ENCODE measurements around the gene KIF2A. TPM values are rescaled to one million over a fixed set of nuclear protein-coding genes. Genes with fewer than 3 reads are reported as not detected.
A peak's percentile ranks its signal among the peaks of the same experiment; 100 is the strongest.

Gene KIF2A
- total and polyA plus RNA-seq, 2 donors (not counting 3 experiments of a cell fraction or from before 2014, with no cell fraction given): 17.1 to 65.1 TPM

GRCh38 chr5:62305358-62305714 lies 670 bp upstream of the KIF2A start:
- Histone ChIP-seq H3K9ac (replicated peaks; ENCODE audit: extremely low read depth, insufficient read depth, low read length) (peak overlapping the region; percentile 25), H3K4me3 (replicated peaks in 1 of 3; ENCODE audit: insufficient read depth in 1 of 3, low read depth in 1 of 3, low read length in 3 of 3) (peak overlapping the region in 2 of 3 experiments; percentile 2 to 100), H3K9me1 (replicated peaks; ENCODE audit: control insufficient read depth, extremely low read depth, insufficient read depth, low read length) (no peaks in the 10 kb centered on the region), H3K27ac (ENCODE audit: insufficient read depth, low read depth, low read length) (peak overlapping the region; percentile 42), H3K4me1 (ENCODE audit: control insufficient read depth, extremely low read depth, insufficient read depth, low read length) (peaks cover 19% of the 10 kb centered on the region), H3K79me2 (ENCODE audit: control insufficient read depth, insufficient read depth, low read length) (peaks cover 41% of the 10 kb centered on the region), H3K36me3 (ENCODE audit: control insufficient read depth in 2 of 2, extremely low read depth in 1 of 2, insufficient read depth in 2 of 2, low read length in 2 of 2) (no peaks in the 10 kb centered on the region), H4K20me1 (replicated peaks; ENCODE audit: control insufficient read depth, extremely low read depth, insufficient read depth, low read length) (peaks cover 4% of the 10 kb centered on the region), H2AFZ (ENCODE audit: low read depth, low read length) (peak overlapping the region; percentile 75), H3K9me3 (replicated peaks; ENCODE audit: control insufficient read depth, insufficient read depth, low read length) (no peaks in the 10 kb centered on the region), H3K27me3 (ENCODE audit: control insufficient read depth in 2 of 2, insufficient read depth in 2 of 2, low read length in 2 of 2) (no peaks in the 10 kb centered on the region), H3K4me2 (ENCODE audit: insufficient read depth, low read length) (peak overlapping the region; percentile 27)
- POLR2A ChIA-PET: interaction anchor here (1.4 kb wide), 1 partner anchor 98 kb away, joined by 4 read pairs; the partner anchor contains the start of gene DIMT1
- no peak for TF ChIP-seq JUN (IDR thresholded peaks at IDR 0.05; ENCODE audit: borderline replicate concordance, insufficient read depth, insufficient read length, low read depth)
- TF ChIP-seq EZH2 (IDR thresholded peaks at IDR 0.05; ENCODE audit: borderline replicate concordance, low read depth, low read length, severe bottlenecking): no peak
- TF ChIP-seq MYC (IDR thresholded peaks at IDR 0.05; ENCODE audit: low read depth, low read length): no peak
- no peak for TF ChIP-seq CTCF (IDR thresholded peaks at IDR 0.05; ENCODE audit: extremely low read depth in 1 of 2, insufficient read depth in 1 of 2, low read depth in 1 of 2, low read length in 2 of 2)
- TF ChIP-seq POLR2AphosphoS5 (IDR thresholded peaks at IDR 0.05; ENCODE audit: insufficient read depth, low read depth, low read length): no peak
- no peak for TF ChIP-seq MAX (IDR thresholded peaks at IDR 0.05; ENCODE audit: insufficient read depth, insufficient read length)
- no peak for TF ChIP-seq FOS (IDR thresholded peaks at IDR 0.05; ENCODE audit: borderline replicate concordance, insufficient read depth, low read length)
- no peak for TF ChIP-seq GATA2 (IDR thresholded peaks at IDR 0.05; ENCODE audit: insufficient read depth, insufficient read length, low read depth, low read length)
- TF ChIP-seq POLR2A (IDR thresholded peaks at IDR 0.05; ENCODE audit: low read depth, low read length): no peak
- dilution Hi-C loops (cut with MboI; ENCODE audit: extremely low pct_ligation_motif_present, low sequenced_read_pairs) (no loop called here), intact Hi-C loops (cut with micrococcal nuclease) (loop anchor here (5.0 kb wide), 3 partner anchors 37 to 272 kb away; partner anchors contain the start of gene LRRC70)
- CTCF ChIA-PET: interaction anchor here (0.9 to 1.5 kb wide), 7 partner anchors 8 to 162 kb away, joined by 3 to 10 read pairs (median 4); partner anchors contain the start of gene DIMT1
- no TSS peak for BruUV-seq (replicated peaks)
- FAIRE-seq (no peak), DNase-seq (ENCODE audit: low read depth, low spot score) (no peak)

All from endothelial cell of umbilical vein (primary cell).